ENCODE results near the gene TFCP2. TPM values are rescaled to one million over a fixed set of nuclear protein-coding genes. Genes with fewer than 3 reads are reported as not detected.

Gene TFCP2
- total RNA-seq, 1 donor from 2014 or later = 15.5 TPM

DNA sequence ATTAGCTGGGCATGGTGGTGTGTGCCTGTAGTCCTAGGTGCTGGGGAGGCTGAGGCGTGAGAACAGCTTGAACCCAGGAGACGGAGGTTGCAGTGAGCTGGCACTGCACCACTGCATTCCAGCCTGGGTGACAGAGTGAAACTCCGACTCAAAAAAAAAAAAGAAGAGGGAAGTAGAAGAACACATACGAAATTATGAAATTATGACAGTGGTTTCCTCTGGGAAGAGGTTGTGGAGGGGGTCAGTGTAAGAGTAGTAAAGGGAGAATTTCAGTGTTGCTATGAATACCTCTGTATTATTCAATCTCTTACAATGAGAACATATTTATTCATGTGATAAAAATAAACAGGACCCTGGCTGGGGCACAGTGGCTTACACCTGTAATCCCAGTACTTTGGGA, 64.8 kb downstream of the TFCP2 start:
- Histone ChIP-seq H3K36me3 (peaks cover 0 to 63% of the 10 kb centered on the region in 2 donors), H3K4me1 (no peaks in the 10 kb centered on the region), H3K27ac (no peak overlapping the region), H3K27me3 (no peaks in the 10 kb centered on the region), H3K4me3 (no peak overlapping the region), H3K9me3 (no peaks in the 10 kb centered on the region)
- intact Hi-C loops (cut with DNase I) = no loop called here
- TF ChIP-seq POLR2A (IDR thresholded peaks at IDR 0.05) = no peak
- TF ChIP-seq, protein P1, sequence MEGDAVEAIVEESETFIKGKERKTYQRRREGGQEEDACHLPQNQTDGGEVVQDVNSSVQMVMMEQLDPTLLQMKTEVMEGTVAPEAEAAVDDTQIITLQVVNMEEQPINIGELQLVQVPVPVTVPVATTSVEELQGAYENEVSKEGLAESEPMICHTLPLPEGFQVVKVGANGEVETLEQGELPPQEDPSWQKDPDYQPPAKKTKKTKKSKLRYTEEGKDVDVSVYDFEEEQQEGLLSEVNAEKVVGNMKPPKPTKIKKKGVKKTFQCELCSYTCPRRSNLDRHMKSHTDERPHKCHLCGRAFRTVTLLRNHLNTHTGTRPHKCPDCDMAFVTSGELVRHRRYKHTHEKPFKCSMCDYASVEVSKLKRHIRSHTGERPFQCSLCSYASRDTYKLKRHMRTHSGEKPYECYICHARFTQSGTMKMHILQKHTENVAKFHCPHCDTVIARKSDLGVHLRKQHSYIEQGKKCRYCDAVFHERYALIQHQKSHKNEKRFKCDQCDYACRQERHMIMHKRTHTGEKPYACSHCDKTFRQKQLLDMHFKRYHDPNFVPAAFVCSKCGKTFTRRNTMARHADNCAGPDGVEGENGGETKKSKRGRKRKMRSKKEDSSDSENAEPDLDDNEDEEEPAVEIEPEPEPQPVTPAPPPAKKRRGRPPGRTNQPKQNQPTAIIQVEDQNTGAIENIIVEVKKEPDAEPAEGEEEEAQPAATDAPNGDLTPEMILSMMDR (IDR thresholded peaks at IDR 0.05) = no peak
- no peak for TF ChIP-seq POLR2AphosphoS5 (IDR thresholded peaks at IDR 0.05; ENCODE audit: insufficient read depth in 1 of 2, low read depth in 1 of 2)
- DNase-seq (ENCODE audit: extremely low spot score in 2 of 2) = no peak

DNA sequence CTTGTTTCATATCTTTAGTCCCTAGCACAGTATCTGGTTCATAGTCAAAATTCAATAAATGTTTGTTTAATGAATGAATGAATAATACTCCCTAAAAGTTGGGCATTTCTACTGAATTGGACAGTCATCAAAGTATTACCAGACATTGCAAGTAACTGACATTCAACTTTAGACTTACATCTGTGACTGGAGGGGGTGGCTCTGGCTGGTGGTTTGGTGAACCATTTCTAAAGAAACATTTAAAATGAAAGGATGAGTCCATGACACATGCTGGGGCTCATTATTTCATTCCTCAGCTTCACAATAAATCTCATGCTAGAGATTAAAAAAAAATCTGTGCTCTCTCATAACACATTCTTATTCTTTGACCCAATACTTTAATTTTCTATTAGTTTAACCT, 69.0 kb downstream of the TFCP2 start:
- no peak overlapping the region for H3K27ac ChIP-seq
- TF ChIP-seq, protein P1 (IDR thresholded peaks at IDR 0.05) = no peak
- TF ChIP-seq POLR2AphosphoS5 (IDR thresholded peaks at IDR 0.05; ENCODE audit: insufficient read depth in 1 of 2, low read depth in 1 of 2) (no peak), POLR2A (IDR thresholded peaks at IDR 0.05) (no peak)
- H3K9me3 ChIP-seq = no peaks in the 10 kb centered on the region
- no peaks in the 10 kb centered on the region for H3K27me3 ChIP-seq
- no peak for DNase-seq (ENCODE audit: extremely low spot score in 2 of 2)
- no peak overlapping the region for H3K4me3 ChIP-seq
- H3K4me1 ChIP-seq = no peaks in the 10 kb centered on the region
- intact Hi-C loops (cut with DNase I) = no loop called here
- H3K36me3 ChIP-seq = peaks cover 1 to 74% of the 10 kb centered on the region in 2 donors

DNA sequence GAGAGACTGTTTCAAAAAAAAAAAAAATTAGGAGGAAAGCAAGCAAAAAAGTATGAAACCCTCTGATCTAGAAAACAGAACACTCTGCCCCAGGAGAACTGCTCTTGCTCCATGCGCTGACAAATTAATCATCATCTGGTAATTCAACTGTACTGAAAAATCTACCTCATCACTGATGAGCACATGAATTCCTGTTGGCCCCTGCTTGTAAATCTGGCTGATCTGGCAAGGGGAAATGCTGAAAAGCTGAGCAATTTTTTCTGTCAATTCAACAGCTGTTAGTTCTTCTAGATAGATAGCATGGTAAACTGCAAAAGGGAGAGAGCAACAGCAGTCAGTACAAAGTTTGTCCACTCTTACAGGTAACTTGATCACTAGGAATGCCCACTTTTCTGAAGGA, 74.3 kb downstream of the TFCP2 start:
- H3K4me1 ChIP-seq = no peaks in the 10 kb centered on the region
- H3K4me3 ChIP-seq = no peak overlapping the region
- H3K27me3 ChIP-seq = no peaks in the 10 kb centered on the region
- peaks cover 2 to 93% of the 10 kb centered on the region in 2 donors for H3K36me3 ChIP-seq
- no peak overlapping the region for H3K27ac ChIP-seq
- no peak for TF ChIP-seq POLR2A (IDR thresholded peaks at IDR 0.05)
- TF ChIP-seq, protein P1 (IDR thresholded peaks at IDR 0.05) = no peak
- TF ChIP-seq POLR2AphosphoS5 (IDR thresholded peaks at IDR 0.05; ENCODE audit: insufficient read depth in 1 of 2, low read depth in 1 of 2) = no peak
- DNase-seq (ENCODE audit: extremely low spot score in 2 of 2) = no peak
- intact Hi-C loops (cut with DNase I) = no loop called here
- no peaks in the 10 kb centered on the region for H3K9me3 ChIP-seq

DNA sequence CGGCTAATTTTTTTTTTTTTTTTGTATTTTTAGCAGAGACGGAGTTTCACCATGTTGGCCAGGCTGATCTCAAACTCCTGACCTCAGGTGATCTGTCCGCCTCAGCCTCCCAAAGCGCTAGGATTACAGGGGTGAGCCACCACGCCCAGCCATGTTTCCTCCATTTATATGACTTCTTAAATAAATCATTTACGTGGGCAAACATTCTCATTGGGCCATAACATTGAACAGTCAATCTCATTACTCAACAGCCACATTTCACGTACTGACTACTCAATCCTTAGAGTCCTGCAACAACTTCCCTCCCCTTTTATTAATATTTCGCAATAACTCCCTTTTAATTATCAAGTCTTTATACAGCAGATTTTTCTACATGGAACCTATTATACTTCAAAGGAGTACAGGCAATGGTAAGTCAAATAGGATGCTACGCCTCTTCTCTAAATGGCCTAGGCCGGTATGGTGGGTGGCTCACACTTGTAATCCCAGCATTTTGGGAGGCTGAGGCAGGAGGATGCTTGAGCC, 82.2 kb downstream of the TFCP2 start:
- Histone ChIP-seq H3K27ac (no peak overlapping the region), H3K4me1 (no peaks in the 10 kb centered on the region), H3K27me3 (no peaks in the 10 kb centered on the region), H3K9me3 (no peaks in the 10 kb centered on the region), H3K4me3 (no peak overlapping the region), H3K36me3 (peaks cover 0 to 21% of the 10 kb centered on the region in 2 donors)
- TF ChIP-seq, protein P1 (IDR thresholded peaks at IDR 0.05) = no peak
- no peak for TF ChIP-seq POLR2AphosphoS5 (IDR thresholded peaks at IDR 0.05; ENCODE audit: insufficient read depth in 1 of 2, low read depth in 1 of 2)
- no peak for TF ChIP-seq POLR2A (IDR thresholded peaks at IDR 0.05)
- intact Hi-C loops (cut with DNase I) = no loop called here
- no peak for DNase-seq (ENCODE audit: extremely low spot score in 2 of 2)

DNA sequence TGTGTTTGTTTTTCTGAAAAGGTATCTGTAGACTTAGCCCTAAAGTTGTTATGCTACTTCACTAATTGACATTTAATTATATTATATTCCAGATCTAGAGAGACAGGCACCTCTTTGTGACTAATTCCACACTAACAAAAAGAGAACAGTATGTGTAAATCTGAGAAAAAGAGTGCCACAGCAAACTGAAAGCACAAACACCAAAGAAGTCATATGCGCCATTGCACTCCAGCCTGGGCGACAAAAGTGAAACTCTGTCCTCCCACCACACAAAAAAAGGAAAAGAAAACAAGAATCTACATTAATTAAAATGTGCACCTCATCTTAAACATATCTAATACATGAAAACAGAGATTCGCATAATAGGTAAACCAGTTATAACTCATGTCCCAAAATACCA, 85.1 kb downstream of the TFCP2 start:
- H3K4me1 ChIP-seq = no peaks in the 10 kb centered on the region
- no peak for TF ChIP-seq POLR2A (IDR thresholded peaks at IDR 0.05)
- TF ChIP-seq, protein P1 (IDR thresholded peaks at IDR 0.05) = no peak
- TF ChIP-seq POLR2AphosphoS5 (IDR thresholded peaks at IDR 0.05; ENCODE audit: insufficient read depth in 1 of 2, low read depth in 1 of 2) = no peak
- H3K27ac ChIP-seq = no peak overlapping the region
- no peaks in the 10 kb centered on the region for H3K36me3 ChIP-seq
- DNase-seq (ENCODE audit: extremely low spot score in 2 of 2) = no peak
- H3K9me3 ChIP-seq = no peaks in the 10 kb centered on the region
- H3K4me3 ChIP-seq = no peak overlapping the region
- H3K27me3 ChIP-seq = no peaks in the 10 kb centered on the region
- intact Hi-C loops (cut with DNase I) = no loop called here
